ENCODE measurements around the gene HNRNPF.

The HNRNPF gene

DNA sequence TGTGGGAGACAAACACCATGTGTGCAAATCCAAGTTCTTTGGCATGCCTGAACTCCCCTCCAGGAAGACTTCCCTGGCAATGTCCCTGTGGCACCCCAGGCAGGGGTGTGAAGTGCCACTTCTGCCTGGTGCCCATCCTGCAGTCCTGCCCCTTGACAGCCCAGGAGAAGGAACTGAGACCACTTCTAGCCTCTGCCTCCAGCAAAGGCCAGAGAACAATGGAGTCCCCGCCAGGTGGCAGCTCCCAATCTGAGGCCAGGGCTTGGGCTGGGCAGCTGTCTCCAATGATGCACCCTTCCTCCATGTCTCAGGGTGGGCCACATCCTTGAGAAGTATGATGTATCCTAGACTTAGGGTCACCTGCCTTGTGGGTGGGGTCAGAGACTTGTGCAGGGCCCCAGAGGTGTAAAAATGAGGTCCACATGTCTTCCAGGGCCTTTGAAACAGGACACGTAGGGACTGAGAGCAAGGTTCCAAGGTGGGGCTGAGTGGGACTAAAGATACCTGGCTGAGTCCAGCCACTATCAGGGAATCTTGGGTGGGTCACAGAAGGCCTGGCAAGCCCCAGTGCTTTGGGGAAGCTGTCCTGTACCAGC is 32.1 kb downstream of the HNRNPF start:
- TF ChIP-seq YY1 (IDR thresholded peaks at IDR 0.05; ENCODE audit: low read depth), result no peak
- TF ChIP-seq NFIC (IDR thresholded peaks at IDR 0.05), result no peak
- no peak for TF ChIP-seq CEBPB (IDR thresholded peaks at IDR 0.05)
- no peak for TF ChIP-seq TEAD4 (IDR thresholded peaks at IDR 0.05)
- TF ChIP-seq EGR1 (IDR thresholded peaks at IDR 0.05), result no peak
- no peak for TF ChIP-seq CREB1 (IDR thresholded peaks at IDR 0.05; ENCODE audit: low read depth)
- TF ChIP-seq TAF1 (IDR thresholded peaks at IDR 0.05; ENCODE audit: low read depth), result no peak
- no peak for TF ChIP-seq TCF12 (IDR thresholded peaks at IDR 0.05; ENCODE audit: low read depth)
- TF ChIP-seq, protein P1, sequence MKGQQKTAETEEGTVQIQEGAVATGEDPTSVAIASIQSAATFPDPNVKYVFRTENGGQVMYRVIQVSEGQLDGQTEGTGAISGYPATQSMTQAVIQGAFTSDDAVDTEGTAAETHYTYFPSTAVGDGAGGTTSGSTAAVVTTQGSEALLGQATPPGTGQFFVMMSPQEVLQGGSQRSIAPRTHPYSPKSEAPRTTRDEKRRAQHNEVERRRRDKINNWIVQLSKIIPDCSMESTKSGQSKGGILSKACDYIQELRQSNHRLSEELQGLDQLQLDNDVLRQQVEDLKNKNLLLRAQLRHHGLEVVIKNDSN (IDR thresholded peaks at IDR 0.05), result no peak
- no peak for TF ChIP-seq MAX (IDR thresholded peaks at IDR 0.05)
- no peak for TF ChIP-seq REST (IDR thresholded peaks at IDR 0.05; ENCODE audit: low read depth)
- TF ChIP-seq EP300 (IDR thresholded peaks at IDR 0.05; ENCODE audit: borderline replicate concordance), result no peak
- TF ChIP-seq ZBTB7A (IDR thresholded peaks at IDR 0.05; ENCODE audit: low read depth), result no peak
- no peak for TF ChIP-seq RAD21 (IDR thresholded peaks at IDR 0.05; ENCODE audit: low read depth)
- no peak for TF ChIP-seq FOXM1 (IDR thresholded peaks at IDR 0.05; ENCODE audit: borderline replicate concordance, low read depth)

DNA sequence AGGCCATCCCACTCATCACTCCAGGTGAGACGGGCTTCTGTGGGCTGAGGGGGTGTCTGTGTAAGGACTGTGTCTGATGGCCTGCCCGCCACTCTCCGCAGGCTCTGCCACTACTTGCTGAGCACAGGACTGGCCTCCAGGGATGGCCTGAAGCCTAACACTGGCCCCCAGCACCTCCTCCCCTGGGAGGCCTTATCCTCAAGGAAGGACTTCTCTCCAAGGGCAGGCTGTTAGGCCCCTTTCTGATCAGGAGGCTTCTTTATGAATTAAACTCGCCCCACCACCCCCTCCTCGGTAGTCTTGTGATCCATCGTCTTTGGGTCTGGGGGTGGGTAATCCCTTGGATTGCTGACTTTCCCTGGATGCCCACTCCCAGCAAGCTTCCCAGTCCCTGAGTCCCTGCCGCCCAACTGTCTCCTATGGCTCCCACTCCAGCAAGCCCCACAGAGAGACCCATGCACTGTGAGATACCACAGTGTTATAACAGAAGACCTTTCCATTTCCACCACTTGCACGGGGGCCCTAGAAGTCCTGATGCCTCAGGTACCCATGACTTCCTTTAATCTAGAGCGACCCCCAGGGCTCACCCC is 32.8 kb downstream of the HNRNPF start:
- TF ChIP-seq TCF12 (IDR thresholded peaks at IDR 0.05; ENCODE audit: low read depth), result no peak
- no peak for TF ChIP-seq RAD21 (IDR thresholded peaks at IDR 0.05; ENCODE audit: low read depth)
- TF ChIP-seq CEBPB (IDR thresholded peaks at IDR 0.05), result no peak
- TF ChIP-seq MAX (IDR thresholded peaks at IDR 0.05), result no peak
- TF ChIP-seq, protein P1 (IDR thresholded peaks at IDR 0.05), result no peak
- no peak for TF ChIP-seq EGR1 (IDR thresholded peaks at IDR 0.05)

DNA sequence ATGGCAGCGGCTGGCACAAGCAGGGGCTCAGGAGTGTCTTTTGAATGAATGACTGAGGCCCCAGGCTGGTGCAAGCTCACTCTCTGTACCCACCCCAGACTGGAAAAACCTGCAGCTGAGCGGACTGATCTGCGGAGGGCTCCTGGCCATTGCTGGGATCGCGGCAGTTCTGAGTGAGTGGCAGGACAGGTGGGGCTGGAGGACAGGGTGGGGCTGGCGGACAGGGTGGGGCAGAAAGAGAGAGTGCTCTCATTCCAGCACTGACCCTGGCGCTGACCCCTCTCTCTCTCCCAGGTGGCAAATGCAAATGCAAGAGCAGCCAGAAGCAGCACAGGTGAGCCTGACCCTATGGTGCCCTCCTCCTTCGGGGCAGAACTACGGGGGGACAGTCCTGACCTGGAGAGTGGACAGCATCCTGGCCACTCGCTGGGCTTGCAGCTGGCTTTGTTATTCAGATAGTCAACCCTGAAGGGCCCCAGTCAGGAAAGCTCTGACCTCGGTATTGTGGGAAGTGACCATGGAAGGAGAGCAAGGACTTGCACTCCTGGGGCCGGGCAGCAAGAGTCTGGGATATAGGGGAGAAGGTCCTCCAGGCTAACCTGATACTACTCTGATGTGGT is 33.5 kb downstream of the HNRNPF start:
- TF ChIP-seq TCF12 (IDR thresholded peaks at IDR 0.05; ENCODE audit: low read depth) (no peak), REST (IDR thresholded peaks at IDR 0.05; ENCODE audit: low read depth) (no peak), FOXM1 (IDR thresholded peaks at IDR 0.05; ENCODE audit: borderline replicate concordance, low read depth) (no peak), TEAD4 (IDR thresholded peaks at IDR 0.05) (no peak)
- TF ChIP-seq, protein P1 (IDR thresholded peaks at IDR 0.05), result no peak

DNA sequence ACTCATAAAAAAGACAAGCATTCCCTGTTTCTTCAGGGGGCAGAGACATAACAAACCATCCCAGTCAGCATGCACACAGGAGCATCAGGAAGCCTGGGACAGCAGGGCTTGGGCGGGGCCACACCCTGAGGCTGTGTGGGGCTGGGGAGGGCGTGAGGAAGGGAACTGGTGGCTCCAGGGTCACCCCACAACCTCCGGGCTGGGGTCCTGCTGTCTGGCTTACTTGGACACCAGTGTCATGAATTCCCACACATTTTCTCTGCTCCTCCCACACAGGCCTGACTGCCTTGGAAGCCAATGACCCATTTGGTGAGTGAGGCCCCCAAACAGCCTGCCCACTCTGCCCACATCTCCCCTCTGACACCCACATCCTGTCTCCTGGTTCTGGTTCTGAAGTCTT is 34.8 kb downstream of the HNRNPF start:
- TF ChIP-seq EP300 (IDR thresholded peaks at IDR 0.05; ENCODE audit: borderline replicate concordance) (no peak), TEAD4 (IDR thresholded peaks at IDR 0.05) (no peak), EGR1 (IDR thresholded peaks at IDR 0.05) (no peak), CEBPB (IDR thresholded peaks at IDR 0.05) (no peak), NFIC (IDR thresholded peaks at IDR 0.05) (no peak), RAD21 (IDR thresholded peaks at IDR 0.05; ENCODE audit: low read depth) (no peak), TAF1 (IDR thresholded peaks at IDR 0.05; ENCODE audit: low read depth) (no peak), MAX (IDR thresholded peaks at IDR 0.05) (no peak), ZBTB7A (IDR thresholded peaks at IDR 0.05; ENCODE audit: low read depth) (no peak), FOXM1 (IDR thresholded peaks at IDR 0.05; ENCODE audit: borderline replicate concordance, low read depth) (no peak), REST (IDR thresholded peaks at IDR 0.05; ENCODE audit: low read depth) (no peak), CREB1 (IDR thresholded peaks at IDR 0.05; ENCODE audit: low read depth) (no peak), TCF12 (IDR thresholded peaks at IDR 0.05; ENCODE audit: low read depth) (no peak)
- TF ChIP-seq, protein P1 (IDR thresholded peaks at IDR 0.05), result no peak

Data from Ishikawa (cell line).